GM12865 (cell line): ENCODE results near the gene ARMH3.
"Not testable (repeated sequence)": the region's sequence is repeated elsewhere in the genome, so short reads cannot be mapped to it uniquely, and the experiment has no call there.

Source experiments
- DNase-seq: peaks from one replicate; pipeline ENCODE4 v3.0.0; 2010; ENCODE audit warnings: low read depth
- H3K4me3 ChIP-seq: 2 replicates; pipeline ENCODE4 v1.5.1; 2011; ENCODE audit warnings: mild to moderate bottlenecking, low read depth, low read length, control low read depth
- CTCF ChIP-seq: IDR thresholded peaks from 2 replicates; pipeline ENCODE4 v1.5.1; 2011; ENCODE audit warnings: low read length, control low read depth, low read depth, inconsistent platforms; ENCODE audit not compliant: insufficient read depth; ENCODE audit errors: missing control alignments

Gene ARMH3

GRCh38 chr10:102040305-102041050 lies 15.5 kb downstream of the ARMH3 start:
- no peak for TF ChIP-seq CTCF
- H3K4me3 ChIP-seq = no peak overlapping the region
- DNase-seq = no peak

GRCh38 chr10:102038410-102038809 lies 17.6 kb downstream of the ARMH3 start:
- TF ChIP-seq CTCF = no peak
- H3K4me3 ChIP-seq = no peak overlapping the region
- no peak for DNase-seq

- H3K4me3 ChIP-seq, DNase-seq: not testable (repeated sequence)
These were observed 20.2 kb downstream of the ARMH3 start for GRCh38 chr10:102035807-102036206.

- TF ChIP-seq CTCF = no peak
- no peak for DNase-seq
- H3K4me3 ChIP-seq = no peak overlapping the region
These were observed 22.2 kb downstream of the ARMH3 start for GRCh38 chr10:102033787-102034186.

- TF ChIP-seq CTCF = no peak
- no peak overlapping the region for H3K4me3 ChIP-seq
- no peak for DNase-seq
These were observed 28.7 kb downstream of the ARMH3 start for GRCh38 chr10:102027261-102027660.

- DNase-seq = no peak
- TF ChIP-seq CTCF = no peak
- H3K4me3 ChIP-seq = no peak overlapping the region
These were observed 31.2 kb downstream of the ARMH3 start for GRCh38 chr10:102024799-102025198.

- no peak for DNase-seq
- H3K4me3 ChIP-seq = no peak overlapping the region
- TF ChIP-seq CTCF = no peak
These were observed 35.0 kb downstream of the ARMH3 start for GRCh38 chr10:102020938-102021337.
